ENCODE results near the gene BNC2.

The BNC2 gene

DNA sequence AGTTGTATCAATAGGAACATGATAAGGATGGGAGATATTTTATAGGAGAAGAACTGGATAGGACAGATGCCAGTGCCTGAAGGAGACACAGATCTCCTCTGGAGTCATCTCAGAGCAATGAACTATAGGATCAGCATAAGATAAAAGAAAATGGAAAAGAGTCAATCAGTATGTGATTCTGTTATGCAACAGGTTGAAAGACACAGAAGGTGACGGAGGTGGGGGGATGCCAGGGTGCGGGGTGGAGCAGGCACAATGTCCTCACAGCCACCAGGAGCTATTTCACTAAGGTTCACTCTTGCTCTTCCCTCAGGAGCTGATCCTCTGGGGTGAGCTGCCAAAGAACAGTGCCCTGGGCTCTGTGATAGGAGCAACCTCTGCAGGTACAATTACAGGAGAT lies 179.8 kb downstream of the BNC2 start:
- POLR2A ChIA-PET, result no interaction called here
- no peak for DNase-seq (ENCODE audit: extremely low spot score)
- CTCF ChIA-PET, result no interaction called here
- TF ChIP-seq, protein P1, sequence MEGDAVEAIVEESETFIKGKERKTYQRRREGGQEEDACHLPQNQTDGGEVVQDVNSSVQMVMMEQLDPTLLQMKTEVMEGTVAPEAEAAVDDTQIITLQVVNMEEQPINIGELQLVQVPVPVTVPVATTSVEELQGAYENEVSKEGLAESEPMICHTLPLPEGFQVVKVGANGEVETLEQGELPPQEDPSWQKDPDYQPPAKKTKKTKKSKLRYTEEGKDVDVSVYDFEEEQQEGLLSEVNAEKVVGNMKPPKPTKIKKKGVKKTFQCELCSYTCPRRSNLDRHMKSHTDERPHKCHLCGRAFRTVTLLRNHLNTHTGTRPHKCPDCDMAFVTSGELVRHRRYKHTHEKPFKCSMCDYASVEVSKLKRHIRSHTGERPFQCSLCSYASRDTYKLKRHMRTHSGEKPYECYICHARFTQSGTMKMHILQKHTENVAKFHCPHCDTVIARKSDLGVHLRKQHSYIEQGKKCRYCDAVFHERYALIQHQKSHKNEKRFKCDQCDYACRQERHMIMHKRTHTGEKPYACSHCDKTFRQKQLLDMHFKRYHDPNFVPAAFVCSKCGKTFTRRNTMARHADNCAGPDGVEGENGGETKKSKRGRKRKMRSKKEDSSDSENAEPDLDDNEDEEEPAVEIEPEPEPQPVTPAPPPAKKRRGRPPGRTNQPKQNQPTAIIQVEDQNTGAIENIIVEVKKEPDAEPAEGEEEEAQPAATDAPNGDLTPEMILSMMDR (IDR thresholded peaks at IDR 0.05; ENCODE audit: control extremely low read depth, extremely low read depth, low read depth, missing control alignments), result no peak

DNA sequence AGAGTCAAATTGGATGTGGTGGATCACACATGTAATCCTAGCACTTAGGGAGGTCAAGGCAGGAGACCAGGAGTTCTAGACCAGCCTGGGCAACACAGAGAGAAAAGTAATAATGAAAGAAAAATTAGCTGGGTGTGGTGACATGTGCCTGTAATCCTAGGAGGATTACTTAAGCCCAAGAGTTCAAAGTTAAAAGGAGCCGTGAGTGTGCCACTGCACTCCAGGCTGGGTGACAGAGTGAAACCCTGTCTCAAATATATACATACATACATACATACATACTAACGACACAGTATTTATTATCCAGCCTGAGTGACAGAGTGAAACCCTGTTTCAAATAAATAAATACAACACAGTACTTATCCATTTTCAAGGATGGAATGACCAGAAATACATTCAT lies 180.3 kb downstream of the BNC2 start:
- no peak for DNase-seq (ENCODE audit: extremely low spot score)
- TF ChIP-seq, protein P1 (IDR thresholded peaks at IDR 0.05; ENCODE audit: control extremely low read depth, extremely low read depth, low read depth, missing control alignments), result no peak
- CTCF ChIA-PET, result interaction anchor here (1.4 kb wide), 1 partner anchor 10 kb away, joined by 5 read pairs; no protein-coding TSS in a partner anchor
- POLR2A ChIA-PET, result no interaction called here

DNA sequence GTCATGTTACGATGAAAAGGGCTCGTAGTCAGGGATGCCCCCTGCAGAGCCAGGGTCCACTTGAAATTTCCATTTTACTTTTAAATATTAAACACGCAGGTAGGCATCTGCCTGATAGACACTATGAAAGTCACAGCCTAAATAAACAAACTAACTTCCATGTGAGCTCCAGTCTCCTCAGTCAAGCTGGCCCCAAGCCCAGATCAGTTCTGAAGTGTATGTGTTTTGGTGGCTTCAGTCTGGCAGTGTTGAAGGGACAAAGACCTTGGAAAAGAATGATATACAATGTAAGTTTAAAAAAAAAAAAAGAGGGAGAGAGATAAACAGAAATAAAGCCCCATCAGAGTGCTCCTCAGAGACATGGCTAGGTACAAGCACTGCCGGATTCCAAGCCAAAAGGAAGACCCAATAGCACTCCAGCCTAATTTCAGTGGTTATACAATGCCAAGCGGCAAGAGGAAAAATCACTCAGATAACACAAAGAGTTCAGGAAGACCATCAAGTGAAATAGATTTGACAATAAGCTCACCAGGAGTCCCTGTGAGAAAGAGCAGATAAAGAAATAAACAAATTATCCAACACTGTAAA lies 181.0 kb downstream of the BNC2 start:
- TF ChIP-seq, protein P1 (IDR thresholded peaks at IDR 0.05; ENCODE audit: control extremely low read depth, extremely low read depth, low read depth, missing control alignments), result no peak
- CTCF ChIA-PET, result interaction anchor here (1.4 kb wide), 1 partner anchor 9 kb away, joined by 5 read pairs; no protein-coding TSS in a partner anchor

DNA sequence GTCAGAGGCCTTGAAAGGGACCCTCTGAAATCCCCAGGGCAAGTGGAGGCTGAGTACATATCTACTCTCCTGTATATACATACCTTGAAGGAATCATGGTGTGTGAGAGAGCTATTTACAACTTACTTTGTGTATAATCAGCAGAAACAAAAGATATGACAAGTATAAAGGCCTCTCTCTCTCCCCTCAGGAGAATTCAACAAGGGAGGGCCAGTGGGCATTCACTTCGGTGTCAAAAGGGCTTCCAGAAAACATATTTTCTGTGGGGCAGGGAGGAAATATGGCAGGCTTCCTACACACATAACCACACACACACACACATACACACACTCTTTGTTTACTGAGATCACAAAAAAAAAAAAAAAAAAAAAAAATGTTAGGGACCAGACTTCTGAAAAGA lies 181.7 kb downstream of the BNC2 start:
- DNase-seq (ENCODE audit: extremely low spot score), result no peak
- ChIA-PET POLR2A (no interaction called here), CTCF (interaction anchor here (1.4 kb wide), 1 partner anchor 8 kb away, joined by 5 read pairs; no protein-coding TSS in a partner anchor)
- TF ChIP-seq, protein P1 (IDR thresholded peaks at IDR 0.05; ENCODE audit: control extremely low read depth, extremely low read depth, low read depth, missing control alignments), result no peak

More for the DNA sequence above, 181.0 kb downstream of the BNC2 start:
- POLR2A ChIA-PET, result no interaction called here
- no peak for DNase-seq (ENCODE audit: extremely low spot score)

DNA sequence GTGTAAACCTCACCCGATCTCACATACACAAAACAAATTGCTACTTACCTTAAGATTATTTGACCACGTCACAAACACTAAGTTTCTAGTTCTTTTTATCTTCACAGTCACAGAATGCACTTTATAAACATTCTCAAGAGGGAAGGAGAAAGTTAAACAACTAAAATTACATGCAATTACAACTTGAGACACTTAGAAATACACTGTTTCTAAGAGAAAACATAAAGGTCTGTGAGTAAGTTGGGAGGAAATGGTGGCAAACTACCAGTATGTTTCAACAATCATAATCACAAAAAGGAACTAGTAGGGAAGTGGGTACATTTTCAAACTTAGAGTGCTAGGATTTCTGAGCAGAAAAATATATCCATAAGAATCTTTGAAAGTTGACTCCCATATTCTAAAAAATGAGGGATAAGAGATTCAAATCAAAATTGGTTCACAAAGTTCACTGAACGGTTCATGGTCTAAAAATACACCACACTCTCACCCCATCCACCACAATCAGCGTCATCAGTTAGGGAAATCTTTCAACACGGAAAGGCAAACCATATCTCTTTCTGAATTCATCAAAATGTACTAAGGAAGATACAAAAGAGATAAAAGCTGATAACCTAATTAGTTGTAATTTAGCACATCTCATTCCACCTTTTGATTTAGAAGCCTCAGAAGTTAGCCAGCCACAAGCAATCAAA lies 182.6 kb downstream of the BNC2 start:
- TF ChIP-seq, protein P1 (IDR thresholded peaks at IDR 0.05; ENCODE audit: control extremely low read depth, extremely low read depth, low read depth, missing control alignments), result no peak
- ChIA-PET CTCF (no interaction called here), POLR2A (no interaction called here)
- DNase-seq (ENCODE audit: extremely low spot score), result no peak

DNA sequence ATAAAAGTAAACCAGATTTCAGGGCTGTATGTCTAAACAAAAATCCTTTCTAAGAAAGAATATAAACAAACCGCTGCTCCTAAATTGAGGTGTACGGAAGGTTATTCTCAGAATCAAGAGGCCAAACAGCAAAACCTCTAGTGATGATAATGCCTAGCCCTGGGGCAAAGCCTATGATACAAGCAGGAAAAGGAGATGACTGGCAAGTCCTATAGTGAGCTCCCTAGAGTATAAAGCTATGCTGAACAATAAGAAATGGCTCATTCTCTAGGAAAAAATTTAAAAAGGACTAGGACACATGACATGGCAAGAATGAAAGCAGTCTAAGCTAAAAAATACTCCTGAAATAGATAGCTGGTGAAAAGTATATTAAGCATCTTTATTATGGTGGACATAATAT lies 187.1 kb downstream of the BNC2 start:
- ChIA-PET POLR2A (no interaction called here), CTCF (no interaction called here)
- DNase-seq (ENCODE audit: extremely low spot score), result no peak
- TF ChIP-seq, protein P1 (IDR thresholded peaks at IDR 0.05; ENCODE audit: control extremely low read depth, extremely low read depth, low read depth, missing control alignments), result no peak

Data from GM10248 (cell line).